Rectal smooth muscle tissue (tissue), 1 donor: Measurements from ENCODE around the gene LHFPL2.
A peak's percentile ranks its signal among the peaks of the same experiment; 100 is the strongest.

Source experiments
- H3K27ac ChIP-seq: one replicate; pipeline ENCODE4 v1.7.0; 2013; ENCODE audit warnings: low read depth, low read length, inconsistent platforms
- H3K27me3 ChIP-seq: one replicate; pipeline ENCODE4 v1.7.0; 2013; ENCODE audit warnings: low read length; ENCODE audit not compliant: control insufficient read depth, insufficient read depth
- H3K36me3 ChIP-seq: one replicate; pipeline ENCODE4 v1.7.0; 2013; ENCODE audit warnings: low read length; ENCODE audit not compliant: control insufficient read depth, insufficient read depth
- H3K4me1 ChIP-seq: one replicate; pipeline ENCODE4 v1.7.0; 2013; ENCODE audit warnings: low read length; ENCODE audit not compliant: control insufficient read depth, insufficient read depth
- H3K4me3 ChIP-seq: one replicate; pipeline ENCODE4 v1.7.0; 2013; ENCODE audit warnings: low read length
- H3K9ac ChIP-seq: one replicate; pipeline ENCODE4 v1.7.0; 2013; ENCODE audit warnings: low read length

Gene LHFPL2

GRCh38 chr5:78634634-78635033, 13.9 kb downstream of the LHFPL2 start:
- H3K9ac ChIP-seq, result no peak overlapping the region
- H3K27ac ChIP-seq, result no peak overlapping the region
- no peaks in the 10 kb centered on the region for H3K27me3 ChIP-seq
- H3K36me3 ChIP-seq, result peaks cover 5% of the 10 kb centered on the region
- peaks cover 17% of the 10 kb centered on the region for H3K4me1 ChIP-seq
- no peak overlapping the region for H3K4me3 ChIP-seq

- peaks cover 5% of the 10 kb centered on the region for H3K36me3 ChIP-seq
- H3K27me3 ChIP-seq, result no peaks in the 10 kb centered on the region
- no peak overlapping the region for H3K4me3 ChIP-seq
- no peak overlapping the region for H3K9ac ChIP-seq
- peaks cover 16% of the 10 kb centered on the region for H3K4me1 ChIP-seq
- no peak overlapping the region for H3K27ac ChIP-seq
Observed at GRCh38 chr5:78634229-78634628, 14.3 kb downstream of the LHFPL2 start.

- Histone ChIP-seq H3K27me3 (no peaks in the 10 kb centered on the region), H3K4me3 (no peak overlapping the region), H3K36me3 (peaks cover 5% of the 10 kb centered on the region), H3K9ac (no peak overlapping the region), H3K27ac (no peak overlapping the region), H3K4me1 (peaks cover 12% of the 10 kb centered on the region)
Observed at GRCh38 chr5:78633700-78634099, 14.9 kb downstream of the LHFPL2 start.

GRCh38 chr5:78632467-78632866, 16.1 kb downstream of the LHFPL2 start:
- H3K4me1 ChIP-seq, result peaks cover 19% of the 10 kb centered on the region
- H3K27ac ChIP-seq, result no peak overlapping the region
- H3K36me3 ChIP-seq, result peaks cover 5% of the 10 kb centered on the region
- no peaks in the 10 kb centered on the region for H3K27me3 ChIP-seq
- no peak overlapping the region for H3K9ac ChIP-seq
- H3K4me3 ChIP-seq, result no peak overlapping the region

- no peak overlapping the region for H3K4me3 ChIP-seq
- no peak overlapping the region for H3K9ac ChIP-seq
- peaks cover 24% of the 10 kb centered on the region for H3K4me1 ChIP-seq
- H3K36me3 ChIP-seq, result peaks cover 5% of the 10 kb centered on the region
- H3K27ac ChIP-seq, result no peak overlapping the region
- no peaks in the 10 kb centered on the region for H3K27me3 ChIP-seq
Observed at GRCh38 chr5:78631931-78632330, 16.6 kb downstream of the LHFPL2 start.

- no peak overlapping the region for H3K9ac ChIP-seq
- no peaks in the 10 kb centered on the region for H3K27me3 ChIP-seq
- no peak overlapping the region for H3K4me3 ChIP-seq
- peaks cover 5% of the 10 kb centered on the region for H3K36me3 ChIP-seq
- peaks cover 39% of the 10 kb centered on the region for H3K4me1 ChIP-seq
- no peak overlapping the region for H3K27ac ChIP-seq
Observed at GRCh38 chr5:78630047-78630446, 18.5 kb downstream of the LHFPL2 start.

GRCh38 chr5:78629624-78630023, 18.9 kb downstream of the LHFPL2 start:
- Histone ChIP-seq H3K9ac (no peak overlapping the region), H3K36me3 (peaks cover 5% of the 10 kb centered on the region), H3K4me3 (no peak overlapping the region), H3K4me1 (peaks cover 40% of the 10 kb centered on the region), H3K27me3 (no peaks in the 10 kb centered on the region), H3K27ac (no peak overlapping the region)

GRCh38 chr5:78628270-78628992, 20.1 kb downstream of the LHFPL2 start:
- Histone ChIP-seq H3K4me1 (peaks cover 42% of the 10 kb centered on the region), H3K36me3 (peaks cover 5% of the 10 kb centered on the region), H3K4me3 (no peak overlapping the region), H3K27me3 (no peaks in the 10 kb centered on the region), H3K9ac (no peak overlapping the region), H3K27ac (no peak overlapping the region)

GRCh38 chr5:78627766-78628165, 20.8 kb downstream of the LHFPL2 start:
- H3K27me3 ChIP-seq, result no peaks in the 10 kb centered on the region
- no peak overlapping the region for H3K9ac ChIP-seq
- H3K4me1 ChIP-seq, result peaks cover 44% of the 10 kb centered on the region
- H3K4me3 ChIP-seq, result no peak overlapping the region
- H3K27ac ChIP-seq, result no peak overlapping the region
- H3K36me3 ChIP-seq, result peaks cover 5% of the 10 kb centered on the region

GRCh38 chr5:78627175-78627574, 21.4 kb downstream of the LHFPL2 start:
- Histone ChIP-seq H3K9ac (no peak overlapping the region), H3K27ac (no peak overlapping the region), H3K27me3 (no peaks in the 10 kb centered on the region), H3K36me3 (peaks cover 5% of the 10 kb centered on the region), H3K4me1 (peaks cover 44% of the 10 kb centered on the region), H3K4me3 (no peak overlapping the region)

- H3K36me3 ChIP-seq, result peaks cover 1% of the 10 kb centered on the region
- peaks cover 44% of the 10 kb centered on the region for H3K4me1 ChIP-seq
- H3K4me3 ChIP-seq, result no peak overlapping the region
- H3K9ac ChIP-seq, result no peak overlapping the region
- H3K27ac ChIP-seq, result peak overlapping the region; percentile 33
- no peaks in the 10 kb centered on the region for H3K27me3 ChIP-seq
Observed at GRCh38 chr5:78626009-78626571, 22.5 kb downstream of the LHFPL2 start.

- peaks cover 44% of the 10 kb centered on the region for H3K4me1 ChIP-seq
- H3K27me3 ChIP-seq, result no peaks in the 10 kb centered on the region
- H3K27ac ChIP-seq, result no peak overlapping the region
- H3K4me3 ChIP-seq, result no peak overlapping the region
- H3K36me3 ChIP-seq, result peaks cover 4% of the 10 kb centered on the region
- no peak overlapping the region for H3K9ac ChIP-seq
Observed at GRCh38 chr5:78624992-78625391, 23.6 kb downstream of the LHFPL2 start.

- H3K4me1 ChIP-seq, result peaks cover 42% of the 10 kb centered on the region
- H3K36me3 ChIP-seq, result peaks cover 4% of the 10 kb centered on the region
- H3K27me3 ChIP-seq, result no peaks in the 10 kb centered on the region
- H3K9ac ChIP-seq, result no peak overlapping the region
- H3K4me3 ChIP-seq, result no peak overlapping the region
- H3K27ac ChIP-seq, result peak overlapping the region; percentile 17
Observed at GRCh38 chr5:78624011-78624541, 24.5 kb downstream of the LHFPL2 start.
